ENCODE measurements around the gene TNC.

The TNC gene

GRCh38 chr9:115036691-115037090 lies 81.3 kb downstream of the TNC start:
- TF ChIP-seq CTCF (IDR thresholded peaks at IDR 0.05; ENCODE audit: low read depth, low read length), result no peak
- DNase-seq (ENCODE audit: extremely low read depth, low read depth), result no peak

DNA sequence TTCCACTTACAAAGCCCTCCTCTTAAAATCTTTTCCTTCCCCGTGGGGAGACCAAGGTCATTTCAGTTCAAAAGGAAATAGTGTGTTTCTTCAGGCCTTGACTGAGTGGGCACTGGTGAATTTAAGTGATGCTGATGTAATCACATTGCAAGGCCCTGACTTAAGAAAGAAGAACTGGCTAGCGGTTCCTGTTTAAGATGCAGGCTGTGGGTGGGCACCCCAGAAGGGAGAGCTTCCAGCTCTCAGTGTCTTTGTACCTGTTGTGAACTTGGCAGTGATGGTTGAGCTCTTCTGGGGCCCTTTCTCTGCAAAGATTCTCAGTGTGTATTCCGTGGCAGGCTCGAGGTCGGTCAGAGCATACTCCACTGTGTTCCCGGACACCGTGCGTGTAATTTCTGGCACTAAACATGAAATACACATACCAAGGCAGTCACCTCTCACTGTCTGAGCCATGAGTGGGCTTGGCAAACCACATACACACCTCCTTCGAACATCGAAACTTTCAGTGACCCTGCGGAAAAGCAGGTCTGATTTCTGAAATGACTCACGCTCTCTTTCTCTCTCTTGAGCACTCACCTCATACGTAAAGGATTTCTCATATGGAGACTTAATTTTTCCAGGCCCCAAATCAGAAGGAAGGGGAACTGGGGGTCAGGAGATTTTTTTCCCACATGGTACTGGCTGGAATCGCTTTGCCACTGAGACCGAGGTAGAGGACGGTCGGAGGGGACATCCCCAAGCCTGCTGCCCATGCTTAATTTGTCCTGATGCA lies 81.9 kb downstream of the TNC start:
- peak; percentile 70 for DNase-seq (ENCODE audit: extremely low read depth, low read depth)
- TF ChIP-seq CTCF (IDR thresholded peaks at IDR 0.05; ENCODE audit: low read depth, low read length), result no peak

DNA sequence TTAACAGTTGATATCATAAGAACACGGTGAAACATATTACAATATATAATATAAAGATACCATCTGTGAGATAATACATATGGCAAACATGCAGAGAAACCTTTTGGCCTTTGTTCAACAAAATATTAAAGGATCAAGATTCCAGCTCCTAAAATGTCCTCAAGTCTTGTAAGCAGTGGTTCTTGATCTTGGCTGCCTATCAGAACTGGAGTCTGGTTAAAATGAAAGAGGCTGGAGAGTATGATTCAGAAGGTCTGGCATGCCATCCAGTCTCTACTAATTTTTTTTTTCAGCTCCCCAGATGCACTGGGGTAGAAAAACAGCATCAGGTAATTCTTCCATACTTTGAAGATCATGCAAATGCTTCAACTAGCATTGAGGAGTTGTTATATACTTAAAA lies 83.2 kb downstream of the TNC start:
- peak; percentile 70 for DNase-seq (ENCODE audit: extremely low read depth, low read depth)
- TF ChIP-seq CTCF (IDR thresholded peaks at IDR 0.05; ENCODE audit: low read depth, low read length), result no peak

DNA sequence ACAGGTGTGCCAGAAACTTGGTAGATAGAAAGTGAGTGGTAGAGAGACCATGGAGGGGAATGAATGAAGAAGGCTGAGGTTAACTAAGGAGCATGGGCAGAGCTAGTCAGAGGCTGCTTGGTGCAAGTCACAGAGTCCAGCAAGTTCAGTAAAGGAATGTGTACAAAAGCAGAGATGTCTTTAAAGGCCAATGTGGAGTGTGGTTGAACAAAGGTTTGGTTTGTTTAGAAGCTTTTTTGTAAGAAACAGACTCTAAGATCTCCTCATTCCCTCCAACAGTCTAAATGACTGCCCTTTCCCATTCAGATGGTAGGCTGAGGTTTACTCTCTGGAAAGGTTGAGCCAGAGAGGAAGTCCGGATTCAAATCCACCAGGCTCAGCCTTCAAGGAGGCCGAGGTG lies 84.2 kb downstream of the TNC start:
- DNase-seq (ENCODE audit: extremely low read depth, low read depth), result no peak
- TF ChIP-seq CTCF (IDR thresholded peaks at IDR 0.05; ENCODE audit: low read depth, low read length), result no peak

DNA sequence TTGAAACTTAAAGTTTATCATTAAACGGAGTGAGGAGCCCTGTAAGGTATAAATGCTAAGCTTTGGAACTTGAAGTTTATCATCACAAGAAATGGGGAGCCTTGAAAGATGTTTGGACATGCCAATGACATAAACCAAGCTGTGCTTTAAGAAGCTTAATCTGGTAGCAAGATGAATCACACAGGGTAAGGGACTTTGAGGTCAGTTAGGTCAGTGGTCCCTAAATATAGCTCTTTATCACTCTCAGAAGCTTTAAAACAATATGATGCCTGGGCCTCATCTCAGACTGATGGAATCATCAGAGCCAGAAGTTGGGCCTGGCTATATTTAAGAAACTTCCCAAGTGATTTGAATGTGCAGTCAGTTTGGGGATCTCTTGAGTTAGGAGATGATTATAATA lies 85.7 kb downstream of the TNC start:
- no peak for TF ChIP-seq CTCF (IDR thresholded peaks at IDR 0.05; ENCODE audit: low read depth, low read length)
- no peak for DNase-seq (ENCODE audit: extremely low read depth, low read depth)

GRCh38 chr9:115030006-115030405 lies 88.0 kb downstream of the TNC start:
- TF ChIP-seq CTCF (IDR thresholded peaks at IDR 0.05; ENCODE audit: low read depth, low read length), result no peak
- DNase-seq (ENCODE audit: extremely low read depth, low read depth), result no peak

DNA sequence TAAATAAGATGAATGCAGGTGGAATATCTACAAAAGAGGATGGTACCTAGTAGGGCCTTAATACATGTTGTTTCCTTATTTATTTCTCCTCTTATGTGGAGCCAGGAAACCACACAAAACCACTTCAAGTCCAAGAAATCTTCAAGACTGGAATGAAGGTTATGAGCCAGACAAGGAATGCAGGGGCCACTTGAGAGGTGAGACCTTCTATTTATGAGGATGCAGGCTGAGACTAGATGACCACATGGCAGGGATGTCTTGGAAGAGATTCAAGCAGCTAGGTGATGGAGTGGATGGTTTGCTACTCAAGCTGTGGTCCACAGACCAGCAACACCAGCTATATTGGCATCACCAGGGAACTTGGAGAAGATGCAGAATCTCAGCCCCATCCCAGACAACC lies 92.2 kb downstream of the TNC start:
- no peak for DNase-seq (ENCODE audit: extremely low read depth, low read depth)
- TF ChIP-seq CTCF (IDR thresholded peaks at IDR 0.05; ENCODE audit: low read depth, low read length), result no peak

Measured in AG09319 (cell line).